GM19351 (cell line): Measurements from ENCODE around the gene TUBB6.

Source experiments
- ATAC-seq: cut with Tn5 transposase; IDR thresholded peaks from one replicate; pipeline ENCODE4 v1.9.1; 2021; ENCODE audit warnings: mild to moderate bottlenecking, moderate library complexity; ENCODE audit not compliant: unreplicated experiment

TUBB6 gene

DNA sequence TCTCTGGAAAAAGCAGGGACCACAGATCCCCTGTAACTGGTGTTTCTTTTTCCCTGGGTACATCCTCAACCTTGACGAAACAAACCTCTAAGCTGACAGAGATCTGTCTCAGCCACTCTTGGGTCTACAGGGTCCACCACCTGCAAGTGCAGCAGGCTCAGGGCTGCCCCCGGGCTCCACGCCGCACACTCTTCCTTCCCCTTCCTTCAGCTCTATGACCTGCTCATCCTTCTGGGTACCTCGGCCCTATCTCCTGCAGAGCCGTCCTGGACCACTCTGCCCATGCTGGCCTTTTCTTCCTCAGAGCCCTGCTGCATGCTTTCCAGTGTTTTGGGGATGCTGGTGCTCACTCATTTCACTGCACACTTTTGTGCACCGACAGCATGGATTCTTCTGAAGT is 27.5 kb downstream of the TUBB6 start:
- ATAC-seq = no peak

- no peak for ATAC-seq
Measured at GRCh38 chr18:12336171-12336613, 28.2 kb downstream of the TUBB6 start.

- ATAC-seq = no peak
Measured at GRCh38 chr18:12336887-12337286, 28.8 kb downstream of the TUBB6 start.

- no peak for ATAC-seq
Measured at GRCh38 chr18:12338382-12338781, 30.3 kb downstream of the TUBB6 start.

DNA sequence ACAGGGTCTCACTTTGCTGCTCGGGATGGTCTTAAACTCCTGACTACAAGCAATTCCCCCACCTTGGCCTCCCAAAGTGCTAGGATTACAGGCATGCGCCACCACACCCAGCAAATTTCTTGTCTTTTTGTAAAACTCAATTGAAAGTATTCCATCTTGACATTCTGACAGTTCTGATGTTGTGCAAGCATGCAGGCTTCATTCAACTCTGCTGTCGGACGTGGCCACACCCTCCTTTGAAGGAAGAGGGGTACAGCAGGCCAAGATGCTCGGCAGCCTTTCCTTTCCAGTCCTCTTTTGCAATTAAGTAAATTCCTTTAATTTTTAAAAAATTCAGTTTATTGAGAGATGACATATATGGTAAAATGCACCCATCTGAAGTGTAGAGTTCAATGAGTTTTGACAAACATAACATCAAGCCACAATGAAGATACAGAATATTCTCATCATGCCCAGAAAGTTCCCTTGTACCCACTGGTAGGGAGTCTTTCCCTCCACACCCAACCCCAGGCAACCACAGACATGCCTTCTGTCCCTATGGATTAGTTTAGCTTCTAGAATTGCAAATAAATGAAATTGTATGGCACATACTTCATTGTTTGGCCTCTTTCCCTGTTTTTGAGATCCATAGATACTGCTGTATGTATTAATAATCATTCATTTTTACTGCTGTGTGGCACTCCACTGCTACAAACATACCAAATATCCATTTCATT is 33.1 kb downstream of the TUBB6 start:
- no peak for ATAC-seq

- ATAC-seq = no peak
Measured at GRCh38 chr18:12342661-12343060, 34.6 kb downstream of the TUBB6 start.

DNA sequence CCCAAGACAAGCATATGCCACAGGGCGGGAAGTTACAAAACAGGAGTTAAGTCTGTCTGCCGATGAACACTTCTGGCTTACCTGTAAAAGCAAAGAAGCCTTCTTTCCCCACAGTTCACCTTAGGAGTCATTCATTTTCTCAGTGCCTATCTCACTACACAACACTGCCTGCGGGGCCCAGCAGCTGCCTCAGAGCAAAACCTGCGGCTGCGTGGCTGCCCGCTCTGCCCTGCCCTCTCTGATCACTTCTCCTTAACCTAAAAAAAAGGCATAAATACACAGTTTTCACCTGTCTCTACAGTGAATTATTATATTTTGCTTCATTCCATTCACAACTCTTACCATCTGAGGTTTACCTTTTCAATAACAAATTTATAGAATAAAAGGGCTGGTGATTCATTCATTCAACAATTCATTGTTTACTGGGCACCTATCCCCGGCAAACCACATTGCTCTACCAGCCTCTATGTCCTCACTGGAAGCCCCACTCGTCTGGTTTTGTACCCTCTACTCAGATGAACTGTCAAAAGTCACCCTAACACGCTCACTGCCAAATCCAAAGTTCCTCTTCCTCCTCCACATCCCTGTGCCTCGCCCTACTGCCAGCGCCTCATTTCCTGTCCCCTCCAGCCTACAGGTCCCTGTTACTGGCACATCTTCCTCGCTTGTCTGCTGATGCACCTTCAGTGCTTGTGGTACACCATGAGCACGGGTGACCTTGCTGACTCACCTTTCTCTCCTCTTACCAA is 37.6 kb downstream of the TUBB6 start:
- no peak for ATAC-seq

- ATAC-seq = no peak
Measured at GRCh38 chr18:12346240-12346565, 38.2 kb downstream of the TUBB6 start.

GRCh38 chr18:12347895-12348294 is 39.9 kb downstream of the TUBB6 start:
- ATAC-seq = no peak

DNA sequence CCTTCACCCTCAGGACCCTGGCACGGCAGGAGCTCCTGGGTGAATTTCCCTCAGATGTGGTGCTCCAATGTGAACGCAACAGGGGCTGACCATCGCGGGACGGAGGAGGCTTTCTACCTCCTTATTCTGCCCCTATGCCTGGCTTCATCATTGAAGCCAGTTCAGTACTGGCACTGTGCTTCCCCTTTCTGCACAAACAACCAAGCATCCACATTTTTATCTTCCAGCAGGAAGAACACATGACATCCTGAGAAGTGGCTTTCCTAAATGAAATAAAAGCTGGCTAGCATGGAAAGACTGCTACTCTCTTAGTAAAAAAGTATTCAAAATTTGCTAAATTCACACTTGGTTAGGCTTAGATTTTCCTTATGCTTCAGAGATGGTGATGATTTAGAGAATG is 44.1 kb downstream of the TUBB6 start:
- ATAC-seq = no peak

DNA sequence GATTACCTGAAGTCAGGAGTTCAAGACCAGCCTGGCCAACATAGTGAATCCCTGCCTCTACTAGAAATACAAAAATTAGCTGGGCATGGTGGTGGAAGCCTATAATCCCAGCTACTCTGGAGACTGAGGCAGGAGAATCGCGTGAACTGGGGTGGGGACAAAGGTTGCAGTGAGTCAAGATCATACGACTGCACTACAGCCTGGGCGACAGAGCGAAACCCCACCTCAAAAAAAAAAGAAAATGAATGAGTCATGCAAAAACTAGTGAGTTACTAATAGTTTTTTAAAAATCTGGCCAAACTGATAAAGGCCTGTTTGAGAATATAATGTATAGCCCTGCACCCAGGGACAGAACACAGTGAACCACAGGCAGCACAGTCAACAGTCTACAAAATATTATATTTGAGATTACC is 51.5 kb downstream of the TUBB6 start:
- ATAC-seq = no peak

- ATAC-seq = no peak
Measured at GRCh38 chr18:12361770-12362378, 53.8 kb downstream of the TUBB6 start.

- no peak for ATAC-seq
Measured at GRCh38 chr18:12362473-12363174, 54.6 kb downstream of the TUBB6 start.

DNA sequence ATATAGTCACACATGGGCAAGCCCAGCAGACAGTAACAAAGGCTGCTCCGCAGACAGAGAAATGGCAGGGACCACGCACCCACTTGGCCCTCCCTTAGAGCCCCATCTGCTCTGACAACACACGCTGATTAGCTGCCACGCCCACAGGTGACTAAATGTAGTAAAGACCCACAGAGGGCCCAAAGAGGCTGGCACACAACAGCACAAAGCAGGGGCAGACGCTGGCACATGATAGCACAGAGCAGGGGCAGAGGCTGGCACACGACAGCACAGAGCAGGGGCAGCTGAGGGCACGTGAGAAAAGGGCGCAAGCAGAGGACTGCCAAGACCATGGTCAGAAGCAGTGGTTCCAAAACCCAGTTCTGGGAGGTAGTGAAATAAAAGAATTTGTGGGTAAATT is 58.3 kb downstream of the TUBB6 start:
- no peak for ATAC-seq

- no peak for ATAC-seq
Measured at GRCh38 chr18:12366784-12367183, 58.7 kb downstream of the TUBB6 start.

DNA sequence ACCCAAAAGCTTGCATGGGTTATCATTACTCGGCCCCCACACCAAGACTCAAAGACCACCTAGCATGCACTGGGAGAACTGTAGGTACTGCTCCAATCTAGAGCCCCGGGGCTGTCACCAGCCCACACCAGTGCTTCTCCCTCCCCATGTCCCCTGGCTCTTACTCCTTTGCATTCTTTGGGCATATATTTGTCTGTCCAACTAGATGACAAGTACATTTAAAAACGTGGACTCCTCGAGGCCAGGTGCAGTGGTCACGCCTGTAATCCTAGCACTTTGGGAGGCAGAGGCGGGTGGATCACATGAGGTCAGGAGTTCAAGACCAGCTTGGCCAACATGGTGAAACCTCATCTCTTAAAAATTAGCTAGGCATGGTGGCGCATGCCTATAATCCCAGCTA is 61.2 kb downstream of the TUBB6 start:
- ATAC-seq = no peak

- no peak for ATAC-seq
Measured at GRCh38 chr18:12371590-12371989, 63.5 kb downstream of the TUBB6 start.

DNA sequence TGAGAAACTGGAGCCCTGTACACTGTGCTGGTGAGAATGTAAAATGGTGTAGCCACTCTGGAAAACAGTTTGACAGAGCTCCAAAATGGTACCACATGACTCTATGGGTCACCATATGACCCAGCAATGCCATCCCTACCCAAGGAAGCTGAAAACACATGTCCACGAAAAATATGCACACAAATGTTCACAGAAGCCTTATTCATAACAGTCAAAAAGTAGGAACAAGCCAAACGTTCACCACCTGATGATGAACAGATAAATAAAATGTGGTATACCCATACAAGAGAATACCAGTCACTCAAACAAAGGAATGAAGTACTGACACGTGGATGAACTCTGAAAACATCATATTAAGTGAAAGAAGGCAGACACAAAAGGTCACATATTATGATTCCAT is 64.4 kb downstream of the TUBB6 start:
- ATAC-seq = no peak

GRCh38 chr18:12373116-12373770 is 65.2 kb downstream of the TUBB6 start:
- no peak for ATAC-seq

- no peak for ATAC-seq
Measured at GRCh38 chr18:12373771-12374116, 65.7 kb downstream of the TUBB6 start.

- no peak for ATAC-seq
Measured at GRCh38 chr18:12374401-12374800, 66.4 kb downstream of the TUBB6 start.
